ENCODE results near the gene TMEM236.

DNA sequence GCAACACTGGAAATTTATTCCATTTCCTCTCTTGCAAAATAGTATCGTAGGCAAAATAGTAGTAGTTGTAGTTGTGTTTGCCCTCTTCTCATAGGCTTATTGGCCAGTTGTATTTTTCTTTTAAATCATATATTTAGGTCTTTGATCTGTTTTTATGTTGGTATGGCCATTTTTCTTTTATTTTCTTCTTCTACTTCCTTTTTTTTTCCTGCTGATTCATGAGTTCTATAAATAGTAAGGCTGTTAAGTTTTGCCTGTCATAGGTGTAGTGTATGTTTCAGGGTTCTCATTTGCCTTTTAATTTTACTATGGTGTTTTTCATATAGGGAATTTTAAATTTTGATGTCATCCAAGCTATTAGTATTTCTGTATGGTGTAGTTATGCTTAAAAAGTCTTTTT lies 31.8 kb downstream of the TMEM236 start:
- TF ChIP-seq CTCF (IDR thresholded peaks at IDR 0.05) = no peak
- TF ChIP-seq POLR2A (IDR thresholded peaks at IDR 0.05) = no peak

Measured in Peyer's patch (tissue), 4 donors.